Neural cell (in vitro differentiated cells): ENCODE results near the gene LNX1. TPM values are rescaled to one million over a fixed set of nuclear protein-coding genes. Genes with fewer than 3 reads are reported as not detected.

ENCODE experiments used
- H2AFZ ChIP-seq: fragments of 200-600, 300-800 bp; sonication (generic), shearing (Covaris generic); 2 replicates; pipeline ENCODE4 v1.6.0; 2014; ENCODE audit warnings: low read depth, mild to moderate bottlenecking, antibody characterized with exemption, low read length, moderate library complexity
- H3F3A ChIP-seq: fragments of 200-600 bp; shearing (Covaris generic); 2 replicates; pipeline ENCODE4 v1.6.1; 2016; ENCODE audit warnings: mild to moderate bottlenecking, moderate library complexity, mixed read lengths, antibody characterized with exemption, low read length; ENCODE audit not compliant: insufficient read depth, poor library complexity, severe bottlenecking
- H3K27ac ChIP-seq: fragments of 200-600, 300-800 bp; sonication (generic), shearing (Covaris generic); 2 replicates; pipeline ENCODE4 v1.5.1; 2014; ENCODE audit warnings: mild to moderate bottlenecking, low read length, moderate library complexity
- H3K27me3 ChIP-seq: fragments of 300-800, 200-600 bp; sonication (generic), shearing (Covaris generic); 2 replicates; pipeline ENCODE4 v1.6.0; 2014; ENCODE audit warnings: mild to moderate bottlenecking, low read depth, low read length, moderate library complexity; ENCODE audit not compliant: insufficient read depth
- H3K36me3 ChIP-seq: fragments of 300-800, 200-600 bp; sonication (generic), shearing (Covaris generic); 2 replicates; pipeline ENCODE4 v1.5.1; 2014; ENCODE audit warnings: mild to moderate bottlenecking, antibody characterized with exemption, low read length, moderate library complexity; ENCODE audit not compliant: insufficient read depth
- H3K4me2 ChIP-seq: fragments of 300-800, 200-600 bp; sonication (generic), shearing (Covaris generic); 2 replicates; pipeline ENCODE4 v1.6.0; 2014; ENCODE audit warnings: mild to moderate bottlenecking, low read length
- H3K4me3 ChIP-seq: fragments of 300-800, 200-600 bp; sonication (generic), shearing (Covaris generic); 2 replicates; pipeline ENCODE4 v1.5.1; 2014; ENCODE audit warnings: mild to moderate bottlenecking, low read length, moderate library complexity
- H3K79me2 ChIP-seq: fragments of 200-600 bp; shearing (Covaris generic); replicated peaks from 2 replicates; pipeline ENCODE4 v1.6.0; 2014; ENCODE audit warnings: mild to moderate bottlenecking, low read length, moderate library complexity; ENCODE audit not compliant: insufficient read depth
- H3K9ac ChIP-seq: fragments of 300-800, 200-600 bp; sonication (generic), shearing (Covaris generic); 2 replicates; pipeline ENCODE4 v1.6.1; 2016; ENCODE audit warnings: mild to moderate bottlenecking, low read length, mixed read lengths
- H3K9me2 ChIP-seq: fragments of 200-600 bp; shearing (Covaris generic); 2 replicates; pipeline ENCODE4 v1.6.1; 2016; ENCODE audit warnings: mild to moderate bottlenecking, low read length, mixed read lengths; ENCODE audit not compliant: insufficient read depth
- H3K9me3 ChIP-seq: fragments of 200-600, 300-800 bp; sonication (generic), shearing (Covaris generic); 2 replicates; pipeline ENCODE4 v1.6.1; 2016; ENCODE audit warnings: mild to moderate bottlenecking, mixed run types, low read length, moderate library complexity, mixed read lengths
- H4K20me1 ChIP-seq: fragments of 200-600 bp; shearing (Covaris generic); 2 replicates; pipeline ENCODE4 v1.6.1; 2016; ENCODE audit warnings: mild to moderate bottlenecking, mixed run types; ENCODE audit not compliant: insufficient read depth
- CTCF ChIP-seq: fragments of 450-650 bp; IDR thresholded peaks from 2 replicates; pipeline ENCODE4 v1.5.1; 2014; ENCODE audit warnings: antibody characterized with exemption, mild to moderate bottlenecking, moderate library complexity; ENCODE audit not compliant: poor library complexity, severe bottlenecking
- EP300 ChIP-seq: fragments of 450-650 bp; conservative IDR thresholded peaks from 2 replicates; pipeline ENCODE4 v1.6.1; 2014; ENCODE audit warnings: antibody characterized with exemption, mild to moderate bottlenecking, moderate library complexity; ENCODE audit not compliant: poor library complexity, severe bottlenecking
- EZH2 ChIP-seq: fragments of 200-600, 300-800 bp; shearing (Covaris generic), sonication (generic); IDR thresholded peaks from 2 replicates; pipeline ENCODE4 v1.6.1; 2014; ENCODE audit warnings: antibody characterized with exemption, low read length, borderline replicate concordance, mild to moderate bottlenecking; ENCODE audit not compliant: insufficient read depth, poor library complexity, severe bottlenecking
- MXI1 ChIP-seq: fragments of 450-650 bp; conservative IDR thresholded peaks from 2 replicates; pipeline ENCODE4 v1.6.1; 2014; ENCODE audit warnings: antibody characterized with exemption, mild to moderate bottlenecking; ENCODE audit not compliant: poor library complexity, severe bottlenecking
- POLR2AphosphoS5 ChIP-seq: IDR thresholded peaks from 2 replicates; pipeline ENCODE4 v1.6.1; 2012
- RAD21 ChIP-seq: fragments of 450-650 bp; conservative IDR thresholded peaks from 2 replicates; pipeline ENCODE4 v1.6.1; 2014; ENCODE audit warnings: antibody characterized with exemption, mild to moderate bottlenecking, moderate library complexity
- REST ChIP-seq: IDR thresholded peaks from 2 replicates; pipeline ENCODE4 v1.6.1; 2012; ENCODE audit warnings: borderline replicate concordance
- SMC3 ChIP-seq: fragments of 450-650 bp; conservative IDR thresholded peaks from 2 replicates; pipeline ENCODE4 v1.6.1; 2014; ENCODE audit warnings: antibody characterized with exemption, mild to moderate bottlenecking, moderate library complexity; ENCODE audit not compliant: poor library complexity
- TAF1 ChIP-seq: IDR thresholded peaks from 2 replicates; pipeline ENCODE4 v1.6.1; 2012; ENCODE audit warnings: low read depth
- polyA plus RNA-seq: library from polyadenylated mRNA; depleted of rRNA; stranded (reverse); fragments of >200 nt; gene quantifications from 2 replicates; pipeline ENCODE4 v1.2.3, GENCODE V29; 2014

The LNX1 gene
- polyA plus RNA-seq, 1 donor from 2014 or later = 3.4 TPM

GRCh38 chr4:53424280-53424679 is 167.0 kb downstream of the LNX1 start:
- H3K4me2 ChIP-seq = no peak overlapping the region
- no peak overlapping the region for H3K27ac ChIP-seq
- H3K9ac ChIP-seq = no peak overlapping the region
- peaks cover 8% of the 10 kb centered on the region for H3K36me3 ChIP-seq
- TF ChIP-seq REST (no peak), EP300 (no peak), MXI1 (no peak), RAD21 (no peak), SMC3 (no peak), CTCF (no peak), TAF1 (no peak), EZH2 (no peak), POLR2AphosphoS5 (no peak)
- no peaks in the 10 kb centered on the region for H3K27me3 ChIP-seq
- H4K20me1 ChIP-seq = no peaks in the 10 kb centered on the region
- H3K4me3 ChIP-seq = no peak overlapping the region
- no peaks in the 10 kb centered on the region for H3F3A ChIP-seq
- no peak overlapping the region for H2AFZ ChIP-seq
- no peaks in the 10 kb centered on the region for H3K9me3 ChIP-seq
- H3K9me2 ChIP-seq = no peaks in the 10 kb centered on the region
- H3K79me2 ChIP-seq = no peaks in the 10 kb centered on the region

- Histone ChIP-seq H3K9me2 (no peaks in the 10 kb centered on the region), H3K27me3 (no peaks in the 10 kb centered on the region), H3F3A (no peaks in the 10 kb centered on the region), H2AFZ (no peak overlapping the region), H3K4me2 (no peak overlapping the region), H3K79me2 (no peaks in the 10 kb centered on the region), H3K27ac (no peak overlapping the region), H4K20me1 (no peaks in the 10 kb centered on the region), H3K9me3 (no peaks in the 10 kb centered on the region), H3K9ac (no peak overlapping the region), H3K36me3 (no peaks in the 10 kb centered on the region), H3K4me3 (no peak overlapping the region)
- TF ChIP-seq POLR2AphosphoS5 (no peak), REST (no peak), MXI1 (no peak), CTCF (no peak), EZH2 (no peak), SMC3 (no peak), TAF1 (no peak)
Measured at GRCh38 chr4:53422367-53422766, 168.9 kb downstream of the LNX1 start.
